GM23248 (cell line): Measurements from ENCODE around the gene OR14J1.

Source experiments
- EZH2 ChIP-seq: fragments of 200-600 bp; sonication (generic); IDR thresholded peaks from 2 replicates; pipeline ENCODE4 v1.6.1; 2018; ENCODE audit warnings: antibody characterized with exemption, mild to moderate bottlenecking; ENCODE audit not compliant: insufficient read depth, poor library complexity, severe bottlenecking
- EZH2phosphoT487 ChIP-seq: fragments of 200-600 bp; sonication (generic); IDR thresholded peaks from 2 replicates; pipeline ENCODE4 v1.6.1; 2018; ENCODE audit warnings: antibody characterized with exemption, moderate library complexity, mild to moderate bottlenecking, low read depth; ENCODE audit not compliant: insufficient read depth

- no peak for TF ChIP-seq EZH2
- TF ChIP-seq EZH2phosphoT487: no peak
These were observed 43.9 kb downstream of the OR14J1 start for GRCh38 chr6:29345380-29345779.
